ENCODE data around the gene CCDC57.

The CCDC57 gene

GRCh38 chr17:82085931-82086764 is 126.5 kb downstream of the CCDC57 start:
- Histone ChIP-seq H3K36me3 (ENCODE audit: insufficient read depth) (peaks cover 35% of the 10 kb centered on the region; the same call in 1 of the 2 replicates), H3K79me2 (ENCODE audit: insufficient read depth, low read depth) (no peaks in the 10 kb centered on the region), H3K4me2 (no peak overlapping the region), H3K27ac (no peak overlapping the region), H3K9ac (no peak overlapping the region), H2AFZ (ENCODE audit: low read depth) (no peak overlapping the region), H3K4me3 (IDR thresholded peaks at IDR 0.05; ENCODE audit: insufficient read depth, low read depth, low read length) (no peak overlapping the region), H3K4me1 (ENCODE audit: low read depth, poor library complexity, severe bottlenecking) (no peaks in the 10 kb centered on the region), H3K27me3 (ENCODE audit: insufficient read depth, low read depth) (no peaks in the 10 kb centered on the region), H4K20me1 (ENCODE audit: insufficient read depth) (no peaks in the 10 kb centered on the region)
- no peak for TF ChIP-seq CTCF (conservative IDR thresholded peaks at IDR 0.05; ENCODE audit: low read depth, low read length)

- Histone ChIP-seq H3K4me3 (IDR thresholded peaks at IDR 0.05; ENCODE audit: insufficient read depth, low read depth, low read length) (no peak overlapping the region), H4K20me1 (ENCODE audit: insufficient read depth) (no peaks in the 10 kb centered on the region), H3K27me3 (ENCODE audit: insufficient read depth, low read depth) (no peaks in the 10 kb centered on the region), H3K36me3 (ENCODE audit: insufficient read depth) (peaks cover 32% of the 10 kb centered on the region; the same call in 1 of the 2 replicates), H3K27ac (no peak overlapping the region), H3K4me2 (no peak overlapping the region), H3K9ac (no peak overlapping the region), H3K4me1 (ENCODE audit: low read depth, poor library complexity, severe bottlenecking) (no peaks in the 10 kb centered on the region), H3K79me2 (ENCODE audit: insufficient read depth, low read depth) (no peaks in the 10 kb centered on the region), H2AFZ (ENCODE audit: low read depth) (no peak overlapping the region)
- TF ChIP-seq CTCF (conservative IDR thresholded peaks at IDR 0.05; ENCODE audit: low read depth, low read length), result no peak
Measured at GRCh38 chr17:82085031-82085861, 127.4 kb downstream of the CCDC57 start.

GRCh38 chr17:82084373-82085030 is 128.1 kb downstream of the CCDC57 start:
- no peak overlapping the region for H3K27ac ChIP-seq
- H2AFZ ChIP-seq (ENCODE audit: low read depth), result no peak overlapping the region
- no peak overlapping the region for H3K4me3 ChIP-seq (IDR thresholded peaks at IDR 0.05; ENCODE audit: insufficient read depth, low read depth, low read length)
- no peaks in the 10 kb centered on the region for H3K27me3 ChIP-seq (ENCODE audit: insufficient read depth, low read depth)
- no peaks in the 10 kb centered on the region for H3K79me2 ChIP-seq (ENCODE audit: insufficient read depth, low read depth)
- no peak overlapping the region for H3K9ac ChIP-seq
- no peak for TF ChIP-seq CTCF (conservative IDR thresholded peaks at IDR 0.05; ENCODE audit: low read depth, low read length)
- no peak overlapping the region for H3K4me2 ChIP-seq
- peaks cover 35% of the 10 kb centered on the region; the same call in 1 of the 2 replicates for H3K36me3 ChIP-seq (ENCODE audit: insufficient read depth)
- no peaks in the 10 kb centered on the region for H4K20me1 ChIP-seq (ENCODE audit: insufficient read depth)
- H3K4me1 ChIP-seq (ENCODE audit: low read depth, poor library complexity, severe bottlenecking), result no peaks in the 10 kb centered on the region

GRCh38 chr17:82083533-82084359 is 128.9 kb downstream of the CCDC57 start:
- Histone ChIP-seq H3K4me1 (ENCODE audit: low read depth, poor library complexity, severe bottlenecking) (no peaks in the 10 kb centered on the region), H3K36me3 (ENCODE audit: insufficient read depth) (peaks cover 35% of the 10 kb centered on the region; the same call in 1 of the 2 replicates), H3K27ac (no peak overlapping the region), H3K79me2 (ENCODE audit: insufficient read depth, low read depth) (no peaks in the 10 kb centered on the region), H4K20me1 (ENCODE audit: insufficient read depth) (no peaks in the 10 kb centered on the region), H2AFZ (ENCODE audit: low read depth) (no peak overlapping the region), H3K4me3 (IDR thresholded peaks at IDR 0.05; ENCODE audit: insufficient read depth, low read depth, low read length) (no peak overlapping the region), H3K9ac (no peak overlapping the region), H3K4me2 (no peak overlapping the region), H3K27me3 (ENCODE audit: insufficient read depth, low read depth) (no peaks in the 10 kb centered on the region)
- TF ChIP-seq CTCF (conservative IDR thresholded peaks at IDR 0.05; ENCODE audit: low read depth, low read length), result no peak
